DND-41 (cell line): ENCODE measurements around the gene EPB41L5.

Source experiments
- CTCF ChIP-seq: IDR thresholded peaks from 2 replicates; pipeline ENCODE4 v1.5.1; 2012; ENCODE audit warnings: borderline replicate concordance, low read length, moderate library complexity, mild to moderate bottlenecking; ENCODE audit not compliant: poor library complexity, severe bottlenecking; ENCODE audit errors: extremely low read depth
- EZH2 ChIP-seq: IDR thresholded peaks from 3 replicates; pipeline ENCODE4 v1.6.1; 2012; ENCODE audit warnings: borderline replicate concordance, low read depth, mild to moderate bottlenecking, moderate library complexity, low read length, inconsistent platforms; ENCODE audit not compliant: severe bottlenecking

DNA sequence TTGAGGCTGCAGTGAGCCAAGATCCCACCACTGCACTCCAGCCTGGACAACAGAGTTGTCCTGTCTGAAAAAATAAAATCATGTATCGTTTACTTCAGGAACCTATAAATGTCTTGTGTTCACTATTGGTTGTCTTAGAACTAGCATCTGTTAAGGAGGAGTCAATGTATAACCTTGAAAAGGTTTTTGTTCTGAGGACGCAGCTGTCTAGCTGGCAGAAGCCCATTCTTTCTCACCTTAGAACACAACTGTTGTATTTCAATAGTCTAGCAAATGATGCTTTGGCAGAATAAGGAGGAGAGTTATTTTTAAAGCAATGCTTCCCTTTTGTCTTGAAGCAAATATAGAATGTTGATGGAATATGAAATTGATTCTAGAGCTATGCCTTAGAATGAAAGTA lies 21.1 kb downstream of the EPB41L5 start:
- TF ChIP-seq CTCF (no peak), EZH2 (no peak)
